Hepatocyte (in vitro differentiated cells): Measurements from ENCODE around the gene SPATA20. TPM values are rescaled to one million over a fixed set of nuclear protein-coding genes. Genes with fewer than 3 reads are reported as not detected.

Experiments
- DNase-seq: peaks from one replicate; pipeline ENCODE4 v3.0.0-alpha.2; 2016; ENCODE audit warnings: low spot score
- H2AFZ ChIP-seq: fragments of 200-600 bp; sonication (generic); 2 replicates; pipeline ENCODE4 v1.6.0; 2016; ENCODE audit warnings: antibody characterized with exemption, mild to moderate bottlenecking
- H3K27ac ChIP-seq: fragments of 200-600 bp; sonication (generic); 2 replicates; pipeline ENCODE4 v1.5.1; 2016; ENCODE audit warnings: mild to moderate bottlenecking
- H3K27me3 ChIP-seq: fragments of 200-600 bp; sonication (generic); 2 replicates; pipeline ENCODE4 v1.6.1; 2016
- H3K36me3 ChIP-seq: fragments of 200-600 bp; sonication (generic); replicated peaks from 2 replicates; pipeline ENCODE4 v1.5.1; 2016; ENCODE audit warnings: low read depth; ENCODE audit not compliant: insufficient read depth
- H3K4me1 ChIP-seq: fragments of 200-600 bp; sonication (generic); 2 replicates; pipeline ENCODE4 v1.5.1; 2016; ENCODE audit warnings: mild to moderate bottlenecking, moderate library complexity; ENCODE audit not compliant: insufficient read depth
- H3K4me2 ChIP-seq: fragments of 200-600 bp; sonication (generic); 2 replicates; pipeline ENCODE4 v1.6.0; 2016
- H3K4me3 ChIP-seq: fragments of 200-600 bp; sonication (generic); 2 replicates; pipeline ENCODE4 v1.5.1; 2016; ENCODE audit warnings: mild to moderate bottlenecking
- H3K79me2 ChIP-seq: fragments of 200-600 bp; sonication (generic); 2 replicates; pipeline ENCODE4 v1.6.0; 2017; ENCODE audit warnings: mild to moderate bottlenecking
- H3K9me2 ChIP-seq: fragments of 200-600 bp; sonication (generic); replicated peaks from 2 replicates; pipeline ENCODE4 v1.6.0; 2017; ENCODE audit warnings: mild to moderate bottlenecking; ENCODE audit not compliant: insufficient read depth
- H3K9me3 ChIP-seq: fragments of 200-600 bp; sonication (generic); 2 replicates; pipeline ENCODE4 v1.5.1; 2016; ENCODE audit warnings: low read depth, mild to moderate bottlenecking
- H4K20me1 ChIP-seq: fragments of 200-600 bp; sonication (generic); 2 replicates; pipeline ENCODE4 v1.6.0; 2016; ENCODE audit warnings: mild to moderate bottlenecking; ENCODE audit not compliant: insufficient read depth, poor library complexity, severe bottlenecking
- CTCF ChIP-seq: fragments of 200-600 bp; sonication (generic); IDR thresholded peaks from 2 replicates; pipeline ENCODE4 v1.5.1; 2016; ENCODE audit warnings: antibody characterized with exemption, mild to moderate bottlenecking; ENCODE audit not compliant: poor library complexity
- EZH2 ChIP-seq: fragments of 200-600 bp; sonication (generic); IDR thresholded peaks from 2 replicates; pipeline ENCODE4 v1.6.1; 2016; ENCODE audit warnings: antibody characterized with exemption, mild to moderate bottlenecking, borderline replicate concordance
- EZH2phosphoT487 ChIP-seq: fragments of 200-600 bp; sonication (generic); IDR thresholded peaks from one replicate; pipeline ENCODE4 v1.6.1; 2018; ENCODE audit warnings: antibody characterized with exemption, mild to moderate bottlenecking, low read depth, moderate library complexity; ENCODE audit not compliant: unreplicated experiment, severe bottlenecking
- WGBS: methylation state at CpG from one replicate; pipeline ENCODE4 v1.1.6; 2016; ENCODE audit warnings: low lambda C conversion rate; ENCODE audit errors: missing lambda C conversion rate; 5-methylcytosine and 5-hydroxymethylcytosine counted together
- polyA plus RNA-seq: library from polyadenylated mRNA; unstranded; fragments of >200 nt; fragmentation: Nextera tagmentation; extraction: Ambion mirVana; gene quantifications from 2 replicates; pipeline ENCODE4 v1.2.1, GENCODE V29; 2016
- total RNA-seq: library from RNA; depleted of rRNA; stranded (reverse); fragments of >200 nt; gene quantifications from 2 replicates; pipeline ENCODE4 v1.2.3, GENCODE V29; 2014

SPATA20 gene
- total and polyA plus RNA-seq, 2 experiments from 2014 or later = 97.5 to 108 TPM

GRCh38 chr17:50584116-50584515 lies 37.1 kb downstream of the SPATA20 start:
- Histone ChIP-seq H3K36me3 (no peaks in the 10 kb centered on the region), H3K79me2 (no peaks in the 10 kb centered on the region), H3K4me1 (peaks cover 9% of the 10 kb centered on the region), H3K27me3 (no peaks in the 10 kb centered on the region), H3K4me2 (no peak overlapping the region), H4K20me1 (no peaks in the 10 kb centered on the region), H3K9me3 (no peaks in the 10 kb centered on the region), H3K9me2 (no peaks in the 10 kb centered on the region), H3K4me3 (no peak overlapping the region), H2AFZ (no peak overlapping the region), H3K27ac (no peak overlapping the region)
- TF ChIP-seq CTCF (no peak), EZH2 (no peak), EZH2phosphoT487 (no peak)
- 52% methylated on average over 3 of the region's 4 CpGs for WGBS
- no peak for DNase-seq

GRCh38 chr17:50584749-50585148 lies 37.8 kb downstream of the SPATA20 start:
- H3K4me3 ChIP-seq = no peak overlapping the region
- no peak overlapping the region for H3K4me2 ChIP-seq
- no peak for DNase-seq
- no peaks in the 10 kb centered on the region for H3K27me3 ChIP-seq
- H2AFZ ChIP-seq = no peak overlapping the region
- no peaks in the 10 kb centered on the region for H4K20me1 ChIP-seq
- WGBS = 88% methylated on average over 6 of the region's 6 CpGs
- no peak overlapping the region for H3K27ac ChIP-seq
- no peaks in the 10 kb centered on the region for H3K36me3 ChIP-seq
- no peaks in the 10 kb centered on the region for H3K9me2 ChIP-seq
- peaks cover 13% of the 10 kb centered on the region for H3K4me1 ChIP-seq
- TF ChIP-seq EZH2 = no peak
- TF ChIP-seq EZH2phosphoT487 = no peak
- no peak for TF ChIP-seq CTCF
- H3K9me3 ChIP-seq = no peaks in the 10 kb centered on the region
- no peaks in the 10 kb centered on the region for H3K79me2 ChIP-seq

GRCh38 chr17:50585346-50585745 lies 38.4 kb downstream of the SPATA20 start:
- DNase-seq = no peak
- TF ChIP-seq EZH2 (no peak), EZH2phosphoT487 (no peak), CTCF (no peak)
- peaks cover 17% of the 10 kb centered on the region for H3K4me1 ChIP-seq
- no peaks in the 10 kb centered on the region for H3K79me2 ChIP-seq
- no peaks in the 10 kb centered on the region for H3K9me2 ChIP-seq
- H3K9me3 ChIP-seq = no peaks in the 10 kb centered on the region
- no peak overlapping the region for H3K4me2 ChIP-seq
- no peak overlapping the region for H3K4me3 ChIP-seq
- H4K20me1 ChIP-seq = no peaks in the 10 kb centered on the region
- WGBS = 67% methylated on average over 4 of the region's 4 CpGs
- H3K27me3 ChIP-seq = no peaks in the 10 kb centered on the region
- H2AFZ ChIP-seq = no peak overlapping the region
- no peaks in the 10 kb centered on the region for H3K36me3 ChIP-seq
- no peak overlapping the region for H3K27ac ChIP-seq

- Histone ChIP-seq H3K36me3 (no peaks in the 10 kb centered on the region), H3K27ac (no peak overlapping the region), H3K79me2 (no peaks in the 10 kb centered on the region), H3K4me2 (no peak overlapping the region), H3K9me2 (no peaks in the 10 kb centered on the region), H3K9me3 (no peaks in the 10 kb centered on the region), H4K20me1 (no peaks in the 10 kb centered on the region), H2AFZ (no peak overlapping the region), H3K4me3 (no peak overlapping the region), H3K4me1 (peaks cover 17% of the 10 kb centered on the region), H3K27me3 (no peaks in the 10 kb centered on the region)
- no peak for DNase-seq
- TF ChIP-seq EZH2phosphoT487 = no peak
- 75% methylated on average over 8 of the region's 8 CpGs for WGBS
These were observed 38.9 kb downstream of the SPATA20 start for GRCh38 chr17:50585891-50586290.
